Activated CD4-positive, alpha-beta T cell treated with anti-CD3 and anti-CD28 coated beads, Interleukin-2, amount 10 ng/mL, durations not matched to agents 24 days and 14 days (primary cell): ENCODE measurements around the gene DOCK1. TPM values are rescaled to one million over a fixed set of nuclear protein-coding genes. Genes with fewer than 3 reads are reported as not detected.
"Not testable (repeated sequence)": the region's sequence is repeated elsewhere in the genome, so short reads cannot be mapped to it uniquely, and the experiment has no call there.

Source experiments
- DNase-seq: peaks from one replicate; pipeline ENCODE4 v3.0.0; 2022
- H3K27ac Mint-ChIP-seq: one replicate; pipeline ENCODE4 v1.8.0; 2022; ENCODE audit warnings: mild to moderate bottlenecking, mixed read lengths
- H3K27me3 Mint-ChIP-seq: one replicate; pipeline ENCODE4 v1.8.0; 2022; ENCODE audit warnings: mixed read lengths
- H3K36me3 Mint-ChIP-seq: one replicate; pipeline ENCODE4 v1.8.0; 2022; ENCODE audit warnings: low read depth, mild to moderate bottlenecking, mixed read lengths
- H3K4me1 Mint-ChIP-seq: one replicate; pipeline ENCODE4 v1.8.0; 2021; ENCODE audit warnings: mixed read lengths
- H3K4me3 Mint-ChIP-seq: one replicate; pipeline ENCODE4 v1.8.0; 2022; ENCODE audit warnings: mild to moderate bottlenecking, moderate library complexity, mixed read lengths
- H3K9me3 Mint-ChIP-seq: one replicate; pipeline ENCODE4 v1.8.0; 2021; ENCODE audit warnings: mixed read lengths
- intact Hi-C: fragments of 100-400 bp; cut with micrococcal nuclease; formaldehyde crosslinking; loops from one replicate; pipeline ENCODE4 v1.15.1; 2023
- total RNA-seq: library from RNA; stranded (reverse); gene quantifications from 2 replicates; pipeline ENCODE4 v1.2.3, GENCODE V29; 2022

Gene DOCK1
- total RNA-seq, 1 donor from 2014 or later = 1.5 TPM

DNA sequence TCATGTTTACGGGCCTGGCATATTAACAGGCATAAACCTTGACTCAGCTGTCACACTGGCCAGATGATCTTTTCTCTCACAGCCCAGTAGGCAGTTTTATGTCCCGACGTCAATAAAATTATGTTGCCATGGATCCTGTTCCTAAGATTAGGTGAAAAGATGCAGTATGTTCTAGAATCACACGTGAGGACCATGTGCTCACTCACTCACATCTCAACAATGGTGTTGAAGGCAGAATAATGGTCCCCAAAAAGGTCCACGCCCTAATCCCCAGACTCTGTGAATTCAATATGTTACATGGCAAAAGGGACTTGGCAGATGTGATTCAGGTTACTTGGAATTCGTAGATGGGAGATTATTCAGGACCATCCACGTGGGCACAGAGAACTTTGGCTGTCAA is 3.5 kb downstream of the DOCK1 start:
- no peaks in the 10 kb centered on the region for H3K4me1 Mint-ChIP-seq
- intact Hi-C loops = no loop called here
- no peaks in the 10 kb centered on the region for H3K36me3 Mint-ChIP-seq
- H3K4me3 Mint-ChIP-seq = no peak overlapping the region
- H3K9me3 Mint-ChIP-seq = no peaks in the 10 kb centered on the region
- no peak for DNase-seq
- H3K27me3 Mint-ChIP-seq = peaks cover 15% of the 10 kb centered on the region
- H3K27ac Mint-ChIP-seq = no peak overlapping the region

DNA sequence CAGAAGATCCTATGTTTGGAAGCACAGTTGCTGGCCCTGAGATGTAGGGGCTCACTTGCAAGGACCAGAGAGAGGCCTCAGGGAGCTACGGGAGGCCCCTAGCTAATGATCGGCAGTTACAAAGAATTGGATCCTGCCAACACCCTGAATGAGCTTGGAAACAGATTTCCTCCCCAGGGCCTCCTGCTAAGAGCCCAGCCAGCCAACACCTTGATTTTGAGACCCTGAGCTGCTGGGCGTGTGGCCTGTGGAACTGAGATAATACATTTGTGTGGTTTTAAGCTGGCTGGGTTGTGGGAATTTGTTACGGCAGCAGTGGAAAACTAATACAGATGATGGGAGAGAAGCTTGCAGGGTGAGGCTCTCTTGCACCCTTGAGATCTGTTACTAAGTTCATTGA is 3.9 kb downstream of the DOCK1 start:
- no peak overlapping the region for H3K27ac Mint-ChIP-seq
- no peaks in the 10 kb centered on the region for H3K9me3 Mint-ChIP-seq
- intact Hi-C loops = no loop called here
- peaks cover 13% of the 10 kb centered on the region for H3K27me3 Mint-ChIP-seq
- H3K4me1 Mint-ChIP-seq = no peaks in the 10 kb centered on the region
- DNase-seq = no peak
- H3K4me3 Mint-ChIP-seq = no peak overlapping the region
- H3K36me3 Mint-ChIP-seq = no peaks in the 10 kb centered on the region

DNA sequence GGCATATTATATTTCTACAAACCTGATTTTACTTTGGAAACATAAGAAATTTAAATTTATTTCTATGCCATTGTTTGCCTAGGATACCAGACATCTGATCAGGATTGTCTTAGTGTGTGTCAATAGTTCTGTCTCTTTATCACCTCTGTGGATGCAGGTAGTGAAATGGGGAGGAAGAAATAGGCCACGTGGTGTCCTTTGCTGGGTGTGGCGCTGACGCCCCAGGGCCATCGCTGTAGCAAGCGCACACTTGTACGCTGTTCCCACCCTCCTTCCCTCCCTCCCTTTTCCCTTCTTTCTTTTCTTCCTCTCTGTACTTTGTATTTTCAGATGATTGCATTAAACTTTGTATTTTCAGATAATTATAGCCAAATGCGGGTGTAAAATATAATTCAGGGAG is 5.0 kb downstream of the DOCK1 start:
- H3K27ac Mint-ChIP-seq = no peak overlapping the region
- intact Hi-C loops = no loop called here
- peaks cover 4% of the 10 kb centered on the region for H3K9me3 Mint-ChIP-seq
- no peak overlapping the region for H3K4me3 Mint-ChIP-seq
- H3K27me3 Mint-ChIP-seq = peaks cover 7% of the 10 kb centered on the region
- no peaks in the 10 kb centered on the region for H3K36me3 Mint-ChIP-seq
- no peaks in the 10 kb centered on the region for H3K4me1 Mint-ChIP-seq
- no peak for DNase-seq

DNA sequence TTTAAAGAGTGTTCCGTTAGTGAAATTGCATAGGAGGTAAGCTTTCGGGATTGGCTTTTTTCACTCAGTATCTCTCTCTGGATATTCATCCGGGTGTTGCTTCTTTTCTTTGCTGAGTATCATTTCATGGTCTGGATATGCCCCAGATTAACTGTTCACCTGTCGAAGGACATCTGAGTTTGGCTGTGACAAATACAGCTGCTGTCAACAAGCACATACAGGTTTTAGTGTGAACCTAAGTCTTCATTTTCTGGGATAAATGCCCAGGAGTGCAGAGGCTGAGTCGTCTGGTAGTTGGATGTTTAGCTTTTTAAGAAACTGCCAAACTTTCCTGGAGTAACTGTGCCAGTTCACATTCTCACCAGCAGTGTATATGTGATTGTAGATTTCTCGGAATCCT is 5.6 kb downstream of the DOCK1 start:
- Mint-ChIP-seq H3K9me3 (peaks cover 4% of the 10 kb centered on the region), H3K36me3 (no peaks in the 10 kb centered on the region), H3K4me1 (no peaks in the 10 kb centered on the region), H3K27me3 (peaks cover 5% of the 10 kb centered on the region), H3K27ac (no peak overlapping the region), H3K4me3 (no peak overlapping the region)
- no peak for DNase-seq
- intact Hi-C loops = no loop called here

DNA sequence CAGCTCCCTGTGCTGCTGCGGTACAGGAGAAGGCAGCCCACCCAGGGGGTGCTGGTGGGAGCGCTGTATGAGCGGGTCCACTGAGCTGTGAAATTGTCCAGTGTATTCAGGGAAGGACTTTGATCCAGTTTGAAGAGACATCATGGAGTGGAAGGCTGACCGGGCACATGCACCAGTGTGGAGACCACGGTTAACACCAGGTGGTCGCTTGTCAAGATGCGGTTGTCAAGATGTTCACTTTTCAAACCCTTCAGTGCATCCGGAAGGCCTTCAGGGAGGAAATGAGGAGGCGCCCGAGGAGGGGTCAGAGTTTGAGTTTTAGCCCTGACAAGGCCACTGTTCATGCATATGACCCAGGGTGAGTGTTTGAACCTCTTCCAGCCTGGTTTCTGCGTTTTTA is 6.1 kb downstream of the DOCK1 start:
- peaks cover 4% of the 10 kb centered on the region for H3K9me3 Mint-ChIP-seq
- no peaks in the 10 kb centered on the region for H3K4me1 Mint-ChIP-seq
- intact Hi-C loops = no loop called here
- no peak for DNase-seq
- H3K27me3 Mint-ChIP-seq = peaks cover 4% of the 10 kb centered on the region
- H3K36me3 Mint-ChIP-seq = no peaks in the 10 kb centered on the region
- H3K27ac Mint-ChIP-seq = no peak overlapping the region
- H3K4me3 Mint-ChIP-seq = no peak overlapping the region

DNA sequence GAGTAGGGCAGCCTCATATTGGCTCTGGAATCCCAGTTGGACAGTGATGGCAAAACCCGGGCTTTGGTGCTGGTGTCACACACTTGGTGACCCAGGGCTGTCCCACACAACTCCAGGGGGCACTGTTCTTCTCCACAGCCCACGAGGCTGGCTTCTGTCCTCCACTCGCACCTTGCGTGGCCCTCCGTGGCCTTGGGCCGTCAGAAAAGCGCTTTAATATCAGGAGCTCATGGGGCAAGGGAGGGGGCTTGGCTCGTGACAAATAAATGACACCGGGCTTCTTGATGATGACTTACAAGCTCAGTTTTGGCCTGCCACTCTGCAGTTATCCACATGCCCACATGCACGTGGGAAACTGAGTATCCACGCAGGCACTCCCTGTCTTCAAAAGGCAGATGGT is 8.1 kb downstream of the DOCK1 start:
- Mint-ChIP-seq H3K36me3 (no peaks in the 10 kb centered on the region), H3K4me1 (no peaks in the 10 kb centered on the region), H3K27ac (no peak overlapping the region), H3K4me3 (no peak overlapping the region), H3K27me3 (no peaks in the 10 kb centered on the region), H3K9me3 (peaks cover 4% of the 10 kb centered on the region)
- no peak for DNase-seq
- intact Hi-C loops = no loop called here

DNA sequence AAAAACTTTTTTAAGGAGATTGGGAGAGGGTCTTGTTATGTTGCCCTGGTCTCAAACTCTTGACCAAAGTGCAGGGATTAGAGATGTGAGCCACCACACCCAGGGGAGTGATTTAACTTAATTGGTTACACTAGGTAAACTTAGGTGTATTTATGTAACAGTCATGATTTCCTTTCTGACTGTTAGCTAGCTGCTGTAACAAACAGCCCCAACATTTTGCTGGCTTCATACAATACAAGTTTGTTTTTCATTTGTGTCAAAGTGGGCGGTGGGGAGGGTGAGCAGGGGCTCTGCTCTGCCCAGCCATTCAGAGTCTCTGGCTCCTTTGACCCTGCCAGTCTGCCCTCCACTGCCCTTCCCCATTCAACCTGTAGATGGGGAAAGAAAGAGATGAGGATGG is 9.3 kb downstream of the DOCK1 start:
- DNase-seq = no peak
- Mint-ChIP-seq H3K4me1 (no peaks in the 10 kb centered on the region), H3K9me3 (peaks cover 4% of the 10 kb centered on the region), H3K4me3 (no peak overlapping the region), H3K27me3 (no peaks in the 10 kb centered on the region), H3K36me3 (no peaks in the 10 kb centered on the region), H3K27ac (no peak overlapping the region)
- intact Hi-C loops = no loop called here

DNA sequence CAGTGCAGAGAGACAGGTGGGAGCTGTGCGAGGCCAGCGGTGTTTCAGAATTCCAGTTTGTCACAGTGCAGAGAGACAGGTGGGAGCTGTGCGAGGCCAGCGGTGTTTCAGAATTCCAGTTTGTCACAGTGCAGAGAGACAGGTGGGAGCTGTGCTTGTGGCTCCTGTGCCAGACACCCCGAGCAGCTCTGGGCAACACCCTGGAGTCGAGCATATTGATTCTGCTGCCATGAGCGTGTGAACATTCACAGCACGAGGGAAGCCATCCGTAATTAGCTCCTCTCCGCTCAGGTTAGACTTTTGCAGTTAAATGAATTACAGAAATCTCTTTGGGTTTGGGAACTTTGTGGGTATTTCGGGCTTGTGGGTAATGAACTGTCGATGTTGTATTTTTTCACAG is 11.7 kb downstream of the DOCK1 start:
- intact Hi-C loops, H3K36me3 Mint-ChIP-seq, H3K4me1 Mint-ChIP-seq, DNase-seq, H3K27me3 Mint-ChIP-seq, H3K27ac Mint-ChIP-seq, H3K9me3 Mint-ChIP-seq, H3K4me3 Mint-ChIP-seq: not testable (repeated sequence)

DNA sequence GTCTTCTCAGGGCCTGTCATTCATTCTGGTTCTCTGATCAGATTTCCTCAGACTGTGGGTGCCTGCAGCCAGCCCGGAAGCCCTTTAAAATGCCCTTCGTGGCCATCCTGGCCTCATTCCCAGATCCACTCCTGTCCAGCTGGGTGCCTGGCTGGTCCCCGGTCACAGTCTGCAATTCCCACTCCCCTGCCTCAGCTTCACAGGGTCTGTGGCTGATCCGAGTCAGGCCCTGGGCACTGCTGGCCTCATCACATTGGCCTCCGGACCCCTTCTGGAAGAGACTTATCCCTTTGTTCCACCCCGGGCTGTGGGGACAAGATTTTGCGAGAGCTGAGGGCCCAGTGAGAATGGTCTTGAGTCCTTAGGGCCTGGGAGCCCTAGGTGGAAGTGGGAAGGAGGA is 12.1 kb downstream of the DOCK1 start:
- no peak for DNase-seq
- H3K27ac Mint-ChIP-seq = no peak overlapping the region
- no peaks in the 10 kb centered on the region for H3K4me1 Mint-ChIP-seq
- H3K27me3 Mint-ChIP-seq = no peaks in the 10 kb centered on the region
- intact Hi-C loops = no loop called here
- H3K9me3 Mint-ChIP-seq = peaks cover 7% of the 10 kb centered on the region
- no peak overlapping the region for H3K4me3 Mint-ChIP-seq
- H3K36me3 Mint-ChIP-seq = no peaks in the 10 kb centered on the region

DNA sequence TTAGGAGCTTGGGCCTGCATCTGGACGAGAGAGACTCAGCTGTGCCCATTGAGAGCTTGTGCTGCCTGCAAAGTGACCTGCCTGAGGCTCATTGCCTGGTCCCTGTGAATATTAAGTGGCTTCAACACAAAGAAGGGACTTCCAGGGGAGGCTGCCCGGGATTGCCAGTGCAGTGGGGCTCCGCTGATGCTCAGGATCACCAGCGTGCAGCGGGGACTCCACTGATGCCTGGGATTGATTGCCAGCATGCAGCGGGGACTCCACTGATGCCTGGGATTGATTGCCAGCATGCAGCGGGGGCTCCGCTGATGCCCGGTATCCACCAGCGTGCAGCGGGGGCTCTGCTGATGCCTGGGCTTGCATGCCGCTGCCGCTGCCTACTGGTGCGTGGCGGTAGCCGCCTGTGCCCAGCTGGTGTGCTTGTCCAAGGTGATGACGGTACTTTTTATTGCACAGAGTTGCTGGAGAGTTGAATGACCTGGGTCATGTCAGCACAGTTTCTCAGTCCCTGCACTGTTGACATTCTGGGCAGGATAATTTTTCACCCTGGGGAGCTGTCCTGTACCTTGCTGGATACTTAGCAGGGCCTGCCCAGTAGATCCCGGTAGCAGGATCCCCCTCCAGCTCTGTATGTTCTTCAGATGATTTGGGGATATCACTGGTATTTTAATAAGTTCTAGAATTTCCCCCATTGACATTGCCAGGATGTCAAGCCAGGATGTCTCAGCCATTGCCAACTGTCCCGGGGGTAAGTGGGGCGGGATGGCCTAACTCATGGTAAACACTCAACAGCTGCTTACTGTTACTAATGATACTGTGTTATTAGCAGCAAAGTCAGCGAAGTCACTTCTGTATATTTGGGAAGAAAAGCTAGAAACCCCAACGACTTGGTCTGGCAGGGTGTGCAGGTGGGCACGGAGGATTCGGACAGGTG is 13.0 kb downstream of the DOCK1 start:
- DNase-seq = no peak
- Mint-ChIP-seq H3K27me3 (no peaks in the 10 kb centered on the region), H3K4me3 (no peak overlapping the region), H3K9me3 (peaks cover 7% of the 10 kb centered on the region), H3K27ac (no peak overlapping the region), H3K36me3 (no peaks in the 10 kb centered on the region), H3K4me1 (no peaks in the 10 kb centered on the region)
- intact Hi-C loops = no loop called here

DNA sequence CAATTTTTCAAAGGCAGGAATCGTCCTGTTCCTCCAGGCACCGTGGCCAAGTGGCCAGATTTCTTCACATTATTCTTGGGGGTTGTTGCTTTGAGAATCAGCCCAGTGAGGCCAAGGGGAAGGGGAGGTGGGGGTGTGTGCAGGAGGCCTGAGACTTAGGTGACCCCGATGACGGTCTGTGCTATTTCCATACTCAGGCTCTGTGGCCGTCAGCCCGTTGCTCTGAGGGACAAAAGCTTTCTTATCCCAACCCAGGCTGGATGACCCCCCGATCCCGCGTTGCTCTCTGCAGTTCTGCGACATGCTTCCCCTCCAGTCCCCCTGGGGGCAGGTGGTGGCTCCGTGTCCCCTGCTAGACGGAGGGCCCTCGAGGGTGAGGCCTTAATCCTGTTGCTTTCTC is 14.2 kb downstream of the DOCK1 start:
- no peaks in the 10 kb centered on the region for H3K36me3 Mint-ChIP-seq
- intact Hi-C loops = no loop called here

DNA sequence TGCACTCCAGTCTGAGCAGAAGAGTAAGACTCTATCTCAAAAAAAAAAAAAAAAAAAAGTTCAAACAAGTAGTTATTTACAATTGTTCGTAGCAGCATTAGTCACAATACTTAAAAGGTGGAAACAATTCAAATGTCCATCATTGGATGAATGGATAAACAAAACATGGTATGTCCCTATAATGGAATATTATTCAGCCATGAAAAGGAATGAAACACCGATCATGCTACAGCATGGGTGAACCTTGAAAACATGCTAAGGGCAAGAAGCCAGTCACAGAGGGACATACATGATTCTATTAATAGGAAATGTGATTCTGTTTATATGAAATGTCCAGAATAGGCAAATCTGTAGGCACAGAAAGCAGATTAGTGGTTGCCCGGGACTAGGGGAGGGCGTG is 15.9 kb downstream of the DOCK1 start:
- Mint-ChIP-seq H3K27me3 (no peaks in the 10 kb centered on the region), H3K36me3 (no peaks in the 10 kb centered on the region), H3K9me3 (peaks cover 3% of the 10 kb centered on the region), H3K27ac (no peak overlapping the region), H3K4me1 (no peaks in the 10 kb centered on the region), H3K4me3 (no peak overlapping the region)
- intact Hi-C loops = no loop called here
- DNase-seq = no peak

More for the DNA sequence above, 14.2 kb downstream of the DOCK1 start:
- Mint-ChIP-seq H3K27ac (no peak overlapping the region), H3K4me1 (no peaks in the 10 kb centered on the region), H3K4me3 (no peak overlapping the region), H3K9me3 (peaks cover 7% of the 10 kb centered on the region), H3K27me3 (no peaks in the 10 kb centered on the region)
- DNase-seq = no peak

DNA sequence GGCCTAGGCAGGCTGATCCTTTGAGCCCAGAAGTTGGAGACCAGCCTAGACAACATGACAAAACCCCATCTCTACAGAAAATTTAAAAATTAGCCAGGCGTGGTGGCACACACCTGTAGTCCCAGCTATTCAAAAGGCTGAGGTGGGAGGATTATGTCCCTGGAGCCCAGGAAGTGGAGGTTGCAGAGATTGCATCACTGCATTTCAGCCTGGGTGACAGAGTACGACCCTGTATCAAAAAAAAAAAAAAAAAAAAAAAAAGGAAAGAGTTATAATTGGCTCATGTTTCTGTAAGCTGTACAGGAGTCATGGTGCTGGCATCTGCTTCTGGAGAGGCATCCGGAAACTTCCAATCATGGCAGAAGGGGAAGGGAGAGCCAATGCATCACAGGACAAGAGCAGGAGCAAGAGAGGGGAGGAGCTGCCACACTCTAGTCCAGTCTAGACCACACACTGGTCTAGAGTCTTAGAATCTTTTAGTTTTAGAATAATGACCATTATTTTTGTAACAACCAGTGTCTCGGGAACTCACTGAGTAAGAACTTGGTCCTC is 16.8 kb downstream of the DOCK1 start:
- H3K9me3 Mint-ChIP-seq = peaks cover 3% of the 10 kb centered on the region

DNA sequence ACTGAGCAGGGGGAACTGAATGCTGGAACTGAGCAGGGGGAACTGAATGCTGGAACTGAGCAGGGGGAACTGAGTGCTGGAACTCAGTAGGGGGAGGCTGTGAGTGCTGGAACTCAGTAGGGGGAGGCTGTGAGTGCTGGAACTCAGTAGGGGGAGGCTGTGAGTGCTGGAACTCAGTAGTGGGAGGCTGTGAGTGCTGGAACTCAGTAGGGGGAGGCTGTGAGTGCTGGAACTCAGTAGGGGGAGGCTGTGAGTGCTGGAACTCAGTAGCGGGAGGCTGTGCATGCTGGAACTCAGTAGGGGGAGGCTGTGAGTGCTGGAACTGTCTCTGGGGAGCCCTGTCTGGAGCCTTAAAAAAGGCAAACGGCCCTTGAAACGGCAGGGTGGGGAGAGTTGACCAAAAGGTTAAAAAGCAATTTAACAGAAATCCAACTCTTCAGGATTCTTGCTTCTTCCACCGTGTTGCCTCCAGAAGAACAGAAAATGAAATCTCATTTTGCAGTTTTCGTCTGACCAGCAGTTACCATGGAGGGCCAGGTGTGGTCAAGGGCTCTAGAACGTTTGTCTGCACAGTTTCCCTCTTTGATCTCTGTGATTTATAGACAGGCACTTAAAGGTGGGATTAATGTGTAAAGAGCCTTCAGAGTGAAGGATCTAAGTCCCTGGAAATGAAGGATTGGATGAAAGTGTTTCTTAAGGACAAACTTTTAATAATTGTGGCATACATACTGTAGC is 19.1 kb downstream of the DOCK1 start:
- Mint-ChIP-seq H3K4me1 (no peaks in the 10 kb centered on the region), H3K27me3 (no peaks in the 10 kb centered on the region), H3K9me3 (peaks cover 3% of the 10 kb centered on the region), H3K4me3 (no peak overlapping the region), H3K27ac (no peak overlapping the region), H3K36me3 (no peaks in the 10 kb centered on the region)
- intact Hi-C loops = no loop called here
- no peak for DNase-seq

More for the DNA sequence above, 16.8 kb downstream of the DOCK1 start:
- H3K4me3 Mint-ChIP-seq = no peak overlapping the region
- H3K27ac Mint-ChIP-seq = no peak overlapping the region
- no peaks in the 10 kb centered on the region for H3K4me1 Mint-ChIP-seq
- intact Hi-C loops = no loop called here
- DNase-seq = no peak
- H3K36me3 Mint-ChIP-seq = no peaks in the 10 kb centered on the region
- no peaks in the 10 kb centered on the region for H3K27me3 Mint-ChIP-seq
